Kidney (tissue), 14 donors: ENCODE measurements around the gene CNTF. TPM values are rescaled to one million over a fixed set of nuclear protein-coding genes. Genes with fewer than 3 reads are reported as not detected.

Source experiments
- DNase-seq, 5 donors: peaks; one replicate each; pipeline ENCODE4 v3.0.0-alpha.2; 2013 to 2020
- FAIRE-seq: peaks from 2 replicates; lab custom pipeline; 2012; peaks lifted over from hg19 to GRCh38; lab: Jason Lieb, UNC
- H3K27ac ChIP-seq, 2 donors: one replicate each; pipeline ENCODE4 v1.7.0; 2013; ENCODE audit warnings: low read depth in 2 of 2, low read length in 2 of 2, inconsistent platforms in 1 of 2
- H3K27me3 ChIP-seq: one replicate; pipeline ENCODE4 v1.7.1; 2013; ENCODE audit warnings: low read length, inconsistent platforms; ENCODE audit not compliant: control insufficient read depth, insufficient read depth
- H3K36me3 ChIP-seq, 3 donors: one replicate each; pipeline versions ENCODE4 v1.7.0 to v1.7.1; 2013; ENCODE audit warnings: low read length in 3 of 3, control low read depth in 1 of 3, inconsistent platforms in 1 of 3; ENCODE audit not compliant: insufficient read depth in 3 of 3, control insufficient read depth in 2 of 3
- H3K4me1 ChIP-seq, 3 donors: one replicate each; pipeline versions ENCODE4 v1.7.0 to v1.7.1; 2013; ENCODE audit warnings: low read length in 3 of 3, inconsistent platforms in 1 of 3, low read depth in 1 of 3; ENCODE audit not compliant: control insufficient read depth in 2 of 3, insufficient read depth in 2 of 3
- H3K4me3 ChIP-seq, 3 donors: one replicate each; pipeline versions ENCODE4 v1.7.0 to v1.8.1; 2013; ENCODE audit warnings: low read length in 3 of 3, control low read depth in 1 of 3, inconsistent platforms in 1 of 3
- H3K9ac ChIP-seq, 3 donors: one replicate each; pipeline versions ENCODE4 v1.7.0 to v1.7.1; 2013; ENCODE audit warnings: low read length in 3 of 3, control low read depth in 1 of 3, inconsistent platforms in 1 of 3
- H3K9me3 ChIP-seq, 3 donors: one replicate each; pipeline versions ENCODE4 v1.7.0 to v1.7.1; 2013; ENCODE audit warnings: low read length in 3 of 3, control low read depth in 1 of 3, inconsistent platforms in 1 of 3; ENCODE audit not compliant: control insufficient read depth in 2 of 3, insufficient read depth in 1 of 3
- intact Hi-C: fragments of 100-400 bp; cut with DNase I; formaldehyde crosslinking; loops from one replicate; pipeline ENCODE4 v1.11.1; 2022
- polyA plus RNA-seq: library from polyadenylated mRNA; stranded (reverse); fragments of 350-450 nt; fragmentation: Illumina TruSeq; extraction: RNeasy Lipid Tissue Mini Kit (QIAGEN cat#74804); gene quantifications from one replicate; pipeline ENCODE4 v1.2.3, GENCODE V29; 2014; ENCODE audit warnings: low read depth, low replicate concordance; ENCODE audit not compliant: insufficient read depth
- total RNA-seq: library from RNA; stranded (reverse); fragmentation: NEBNext Ultra II Directional; extraction: Animal tissue kit (Norgen Biotek cat#: 25700); gene quantifications from one replicate; pipeline ENCODE4 v1.2.1, GENCODE V29; 2021
- TF ChIP-seq, protein P1 (sequence below): IDR thresholded peaks from 3 replicates; pipeline ENCODE4 v1.5.1; 2012; ENCODE audit warnings: mild to moderate bottlenecking, moderate library complexity, borderline replicate concordance; ENCODE audit not compliant: insufficient read depth; ENCODE audit errors: extremely low read depth
- donor health status: control.
- donor health status: control.
- donor health status: control.
- donor health status: control.
- donor health status: control.
- donor health status: DM: yes; HTN: yes; CAD: no.
- donor health status: Normal renal cell carcinoma (clear cell type).

CNTF gene
- total and polyA plus RNA-seq, 2 donors from 2014 or later: 0.41 to 1.2 TPM

DNA sequence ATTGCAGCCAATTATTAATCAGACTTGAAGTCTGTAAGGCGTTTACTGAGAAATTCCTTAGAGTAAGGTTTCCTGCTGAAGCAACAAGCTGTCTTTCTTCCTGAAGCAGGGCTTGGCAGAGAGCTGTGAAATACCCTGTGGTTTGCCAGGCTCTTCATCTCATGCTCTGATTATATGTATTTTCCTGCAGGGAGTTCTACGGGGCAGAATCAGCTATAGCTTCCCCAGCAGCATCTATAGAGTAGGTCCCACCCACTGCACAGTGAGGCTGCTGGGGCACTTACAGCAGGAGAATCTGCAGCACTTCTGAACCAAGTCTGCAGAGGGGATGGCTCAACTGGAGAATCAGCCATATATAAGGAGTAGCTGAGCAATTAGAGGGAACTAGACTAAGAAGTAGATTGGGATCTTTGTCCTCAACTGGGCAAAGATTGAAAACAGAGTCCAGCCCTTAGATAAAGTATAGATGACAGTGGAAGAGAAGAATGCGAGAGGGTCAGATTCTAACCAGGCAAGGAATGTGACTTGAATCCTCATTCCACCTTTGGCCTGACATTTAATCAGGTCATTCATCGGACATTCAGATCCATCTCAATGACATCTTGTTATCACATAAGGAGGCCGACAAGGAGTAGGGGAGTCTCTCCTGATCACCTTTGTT lies 37.6 kb downstream of the CNTF start:
- no peaks in the 10 kb centered on the region for H3K9me3 ChIP-seq
- no peaks in the 10 kb centered on the region for H3K27me3 ChIP-seq
- H3K36me3 ChIP-seq: no peaks in the 10 kb centered on the region
- no peak overlapping the region for H3K27ac ChIP-seq
- TF ChIP-seq, protein P1, sequence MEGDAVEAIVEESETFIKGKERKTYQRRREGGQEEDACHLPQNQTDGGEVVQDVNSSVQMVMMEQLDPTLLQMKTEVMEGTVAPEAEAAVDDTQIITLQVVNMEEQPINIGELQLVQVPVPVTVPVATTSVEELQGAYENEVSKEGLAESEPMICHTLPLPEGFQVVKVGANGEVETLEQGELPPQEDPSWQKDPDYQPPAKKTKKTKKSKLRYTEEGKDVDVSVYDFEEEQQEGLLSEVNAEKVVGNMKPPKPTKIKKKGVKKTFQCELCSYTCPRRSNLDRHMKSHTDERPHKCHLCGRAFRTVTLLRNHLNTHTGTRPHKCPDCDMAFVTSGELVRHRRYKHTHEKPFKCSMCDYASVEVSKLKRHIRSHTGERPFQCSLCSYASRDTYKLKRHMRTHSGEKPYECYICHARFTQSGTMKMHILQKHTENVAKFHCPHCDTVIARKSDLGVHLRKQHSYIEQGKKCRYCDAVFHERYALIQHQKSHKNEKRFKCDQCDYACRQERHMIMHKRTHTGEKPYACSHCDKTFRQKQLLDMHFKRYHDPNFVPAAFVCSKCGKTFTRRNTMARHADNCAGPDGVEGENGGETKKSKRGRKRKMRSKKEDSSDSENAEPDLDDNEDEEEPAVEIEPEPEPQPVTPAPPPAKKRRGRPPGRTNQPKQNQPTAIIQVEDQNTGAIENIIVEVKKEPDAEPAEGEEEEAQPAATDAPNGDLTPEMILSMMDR: no peak
- no peaks in the 10 kb centered on the region for H3K4me1 ChIP-seq
- intact Hi-C loops: no loop called here
- FAIRE-seq (no peak), DNase-seq (no peak)
- H3K4me3 ChIP-seq: no peak overlapping the region
- no peak overlapping the region for H3K9ac ChIP-seq

DNA sequence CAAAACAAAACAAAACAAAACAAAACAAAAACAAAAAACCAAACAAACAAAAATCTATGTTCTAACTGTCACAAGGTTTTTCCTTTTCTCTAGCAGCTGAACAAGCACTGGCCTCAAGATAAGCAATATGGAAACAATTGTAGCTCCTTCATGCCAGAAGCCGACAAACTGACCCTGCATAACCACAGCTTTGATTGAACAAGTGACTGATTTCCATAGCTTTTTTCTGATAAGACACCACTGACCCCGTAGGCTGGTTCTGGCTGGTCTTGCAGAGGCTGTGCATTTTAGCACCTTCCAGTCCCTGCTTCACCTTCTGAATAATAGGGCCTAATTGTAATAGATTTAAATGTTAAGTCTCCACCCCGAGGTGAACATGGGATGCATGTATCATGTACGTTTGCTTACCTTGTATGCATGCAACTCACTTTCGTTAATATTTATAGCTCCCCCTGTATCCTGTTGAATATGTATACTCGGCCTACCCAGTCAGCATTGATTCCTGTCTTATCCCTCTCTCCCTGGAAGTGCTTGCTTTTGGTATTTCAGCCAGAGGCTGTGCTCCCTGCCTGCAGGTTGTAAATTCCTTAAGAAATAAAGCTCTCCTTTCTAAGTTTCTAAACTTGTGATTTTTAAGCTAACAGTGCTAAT lies 49.6 kb downstream of the CNTF start:
- Histone ChIP-seq H3K27me3 (no peaks in the 10 kb centered on the region), H3K4me1 (peaks cover 0 to 15% (median 6%) of the 10 kb centered on the region in 3 donors), H3K9ac (no peak overlapping the region), H3K9me3 (no peaks in the 10 kb centered on the region), H3K36me3 (no peaks in the 10 kb centered on the region), H3K27ac (no peak overlapping the region), H3K4me3 (no peak overlapping the region)
- TF ChIP-seq, protein P1: no peak
- intact Hi-C loops: no loop called here
- no peak for FAIRE-seq
- no peak for DNase-seq

DNA sequence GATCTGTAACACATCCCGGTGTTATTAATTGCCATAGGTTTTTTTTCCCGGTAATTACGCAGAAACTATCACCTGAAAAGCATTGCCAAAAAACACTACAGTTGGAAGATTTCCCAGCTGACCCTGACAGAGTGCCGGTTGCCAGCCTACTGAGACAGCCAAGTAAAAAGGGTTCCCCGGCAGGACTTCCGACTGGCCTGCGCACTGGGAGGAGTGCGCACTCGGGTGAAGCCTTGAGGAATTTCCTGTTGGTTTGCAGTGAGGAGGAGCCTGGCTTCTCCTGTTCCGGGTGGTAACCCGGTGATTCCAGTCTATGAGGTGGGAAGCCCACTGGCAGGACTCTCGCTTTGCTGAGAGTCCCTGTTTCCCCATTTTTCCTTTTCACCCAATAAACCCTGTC lies 52.1 kb downstream of the CNTF start:
- peak overlapping the region in 1 of 3 donors; percentile 30 for H3K4me3 ChIP-seq

More for the DNA sequence above, 52.1 kb downstream of the CNTF start:
- no peak for DNase-seq
- TF ChIP-seq, protein P1: no peak
- H3K27ac ChIP-seq: peak overlapping the region; percentile 11 to 29
- peaks cover 0 to 15% (median 6%) of the 10 kb centered on the region in 3 donors for H3K4me1 ChIP-seq
- no peak overlapping the region for H3K9ac ChIP-seq
- intact Hi-C loops: no loop called here
- FAIRE-seq: no peak
- no peaks in the 10 kb centered on the region for H3K9me3 ChIP-seq
- H3K27me3 ChIP-seq: no peaks in the 10 kb centered on the region
- H3K36me3 ChIP-seq: no peaks in the 10 kb centered on the region

Other genes with a start within 250 kb of the CNTF start
- gene OR5B3, start 215.8 kb upstream of the CNTF start, total RNA-seq: not detected
- gene OR5B3, start 215.8 kb upstream of the CNTF start, polyA plus RNA-seq: not detected
- not detected for gene OR5B2, start 194.5 kb upstream of the CNTF start, total RNA-seq
- gene OR5B2, start 194.5 kb upstream of the CNTF start, polyA plus RNA-seq: not detected
- not detected for gene OR5B12, start 180.4 kb upstream of the CNTF start, total RNA-seq
- gene OR5B12, start 180.4 kb upstream of the CNTF start, polyA plus RNA-seq: not detected
- gene OR5B21, start 114.6 kb upstream of the CNTF start, total RNA-seq: not detected
- not detected for gene OR5B21, start 114.6 kb upstream of the CNTF start, polyA plus RNA-seq
- gene LPXN, start 46.8 kb upstream of the CNTF start, total RNA-seq: 16.8 TPM
- gene LPXN, start 46.8 kb upstream of the CNTF start, polyA plus RNA-seq: 8.0 TPM
- gene ZFP91, start 43.6 kb upstream of the CNTF start, total RNA-seq: 43.7 TPM
- 14.9 TPM for gene ZFP91, start 43.6 kb upstream of the CNTF start, polyA plus RNA-seq
- gene GLYAT, start 109.3 kb downstream of the CNTF start, total RNA-seq: 57.8 TPM
- gene GLYAT, start 109.3 kb downstream of the CNTF start, polyA plus RNA-seq: 480 TPM
- gene GLYATL2, start 222.0 kb downstream of the CNTF start, total RNA-seq: not detected
- not detected for gene GLYATL2, start 222.0 kb downstream of the CNTF start, polyA plus RNA-seq